ENCODE data around the gene GMCL2. TPM values are rescaled to one million over a fixed set of nuclear protein-coding genes. Genes with fewer than 3 reads are reported as not detected.

The GMCL2 gene
- total and polyA plus RNA-seq, 9 donors = not detected

DNA sequence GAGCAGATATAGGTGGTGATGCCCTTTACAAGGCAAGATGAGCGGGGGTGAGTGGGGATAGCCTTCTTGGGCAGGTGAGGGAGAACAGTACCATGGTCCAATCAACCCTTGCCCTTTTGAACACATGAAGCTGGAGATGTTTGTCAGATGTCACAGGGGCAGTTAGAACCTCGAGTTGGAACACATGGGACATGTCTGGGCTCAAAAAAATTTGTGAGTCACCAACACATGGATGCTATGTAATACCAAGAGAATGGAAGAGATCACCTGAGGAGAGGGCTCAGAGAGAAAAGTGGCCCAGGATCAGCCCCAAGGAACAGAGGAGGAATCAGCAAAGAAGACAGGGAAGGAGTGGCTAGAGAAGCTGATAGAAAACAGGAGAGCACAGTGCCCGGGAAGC, 40.8 kb upstream of the GMCL2 start:
- no peaks in the 10 kb centered on the region for H3K27me3 ChIP-seq
- intact Hi-C loops (cut with DNase I) = loop anchor here in 1 of 4 donors (10.0 kb wide), 1 partner anchor 83 kb away; no protein-coding TSS in a partner anchor
- H3K27ac ChIP-seq = no peak overlapping the region
- no peaks in the 10 kb centered on the region for H3K9me3 ChIP-seq
- TF ChIP-seq, protein P1, sequence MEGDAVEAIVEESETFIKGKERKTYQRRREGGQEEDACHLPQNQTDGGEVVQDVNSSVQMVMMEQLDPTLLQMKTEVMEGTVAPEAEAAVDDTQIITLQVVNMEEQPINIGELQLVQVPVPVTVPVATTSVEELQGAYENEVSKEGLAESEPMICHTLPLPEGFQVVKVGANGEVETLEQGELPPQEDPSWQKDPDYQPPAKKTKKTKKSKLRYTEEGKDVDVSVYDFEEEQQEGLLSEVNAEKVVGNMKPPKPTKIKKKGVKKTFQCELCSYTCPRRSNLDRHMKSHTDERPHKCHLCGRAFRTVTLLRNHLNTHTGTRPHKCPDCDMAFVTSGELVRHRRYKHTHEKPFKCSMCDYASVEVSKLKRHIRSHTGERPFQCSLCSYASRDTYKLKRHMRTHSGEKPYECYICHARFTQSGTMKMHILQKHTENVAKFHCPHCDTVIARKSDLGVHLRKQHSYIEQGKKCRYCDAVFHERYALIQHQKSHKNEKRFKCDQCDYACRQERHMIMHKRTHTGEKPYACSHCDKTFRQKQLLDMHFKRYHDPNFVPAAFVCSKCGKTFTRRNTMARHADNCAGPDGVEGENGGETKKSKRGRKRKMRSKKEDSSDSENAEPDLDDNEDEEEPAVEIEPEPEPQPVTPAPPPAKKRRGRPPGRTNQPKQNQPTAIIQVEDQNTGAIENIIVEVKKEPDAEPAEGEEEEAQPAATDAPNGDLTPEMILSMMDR (IDR thresholded peaks at IDR 0.05) = no peak
- TF ChIP-seq POLR2A (IDR thresholded peaks at IDR 0.05) (no peak), EP300 (IDR thresholded peaks at IDR 0.05) (no peak)
- H3K36me3 ChIP-seq = no peaks in the 10 kb centered on the region
- H3K4me1 ChIP-seq (ENCODE audit: insufficient read depth) = peaks cover 10% of the 10 kb centered on the region
- no peak for DNase-seq
- WGBS, 3 donors = 91 to 96% (median 91%) methylated on average over 3 of the region's 3 CpGs
- H3K4me3 ChIP-seq = no peak overlapping the region

DNA sequence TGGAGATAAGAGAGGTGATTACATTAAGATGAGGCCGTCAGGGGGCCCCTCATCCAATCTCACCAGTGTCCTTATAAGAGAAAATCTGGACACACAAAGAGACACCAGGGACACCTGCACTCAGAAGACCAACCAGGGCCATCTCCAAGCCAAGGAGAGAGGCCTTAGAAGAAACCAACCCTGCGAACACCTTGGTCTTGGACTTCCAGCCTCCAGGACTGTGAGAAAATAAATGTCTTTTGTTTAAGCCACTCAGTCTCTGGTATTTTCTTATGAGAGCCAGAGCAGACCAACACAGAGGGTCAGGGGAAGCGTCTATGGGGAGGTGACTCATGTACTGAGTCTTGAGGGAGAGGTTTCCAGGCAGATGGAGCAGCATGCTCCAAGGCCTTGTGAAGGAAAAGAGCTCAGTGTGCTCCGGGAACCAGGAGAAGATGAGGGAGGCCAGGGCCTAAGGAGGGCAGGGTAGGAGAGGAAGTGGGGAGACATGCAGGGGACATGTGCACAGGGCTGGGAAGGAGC, 40.0 kb upstream of the GMCL2 start:
- H3K36me3 ChIP-seq = no peaks in the 10 kb centered on the region
- WGBS, 3 donors = 73 to 96% (median 79%) methylated on average over 4 of the region's 4 CpGs

GRCh38 chr5:178225174-178225573, 38.0 kb upstream of the GMCL2 start:
- no peak for DNase-seq
- 70 to 91% (median 74%) methylated on average over 6 of the region's 6 CpGs for WGBS, 3 donors
- Histone ChIP-seq H3K27me3 (no peaks in the 10 kb centered on the region), H3K27ac (no peak overlapping the region), H3K4me3 (no peak overlapping the region), H3K4me1 (ENCODE audit: insufficient read depth) (no peaks in the 10 kb centered on the region), H3K9me3 (no peaks in the 10 kb centered on the region), H3K36me3 (no peaks in the 10 kb centered on the region)
- intact Hi-C loops (cut with DNase I) = loop anchor here in 1 of 4 donors (10.0 kb wide), 1 partner anchor 80 kb away; no protein-coding TSS in a partner anchor
- TF ChIP-seq, protein P1 (IDR thresholded peaks at IDR 0.05) = no peak
- TF ChIP-seq EP300 (IDR thresholded peaks at IDR 0.05) (no peak), POLR2A (IDR thresholded peaks at IDR 0.05) (no peak)

More for the DNA sequence above, 40.0 kb upstream of the GMCL2 start:
- H3K9me3 ChIP-seq = no peaks in the 10 kb centered on the region
- intact Hi-C loops (cut with DNase I) = loop anchor here in 1 of 4 donors (10.0 kb wide), 1 partner anchor 82 kb away; no protein-coding TSS in a partner anchor
- no peak overlapping the region for H3K27ac ChIP-seq
- no peak overlapping the region for H3K4me3 ChIP-seq
- no peaks in the 10 kb centered on the region for H3K27me3 ChIP-seq
- H3K4me1 ChIP-seq (ENCODE audit: insufficient read depth) = peaks cover 10% of the 10 kb centered on the region
- DNase-seq = no peak
- TF ChIP-seq POLR2A (IDR thresholded peaks at IDR 0.05) = no peak
- no peak for TF ChIP-seq EP300 (IDR thresholded peaks at IDR 0.05)
- TF ChIP-seq, protein P1 (IDR thresholded peaks at IDR 0.05) = no peak

- Histone ChIP-seq H3K9me3 (no peaks in the 10 kb centered on the region), H3K4me1 (ENCODE audit: insufficient read depth) (no peaks in the 10 kb centered on the region), H3K4me3 (no peak overlapping the region), H3K36me3 (no peaks in the 10 kb centered on the region), H3K27ac (no peak overlapping the region), H3K27me3 (no peaks in the 10 kb centered on the region)
- DNase-seq = no peak
- intact Hi-C loops (cut with DNase I) = loop anchor here in 1 of 4 donors (10.0 kb wide), 1 partner anchor 80 kb away; no protein-coding TSS in a partner anchor
- TF ChIP-seq, protein P1 (IDR thresholded peaks at IDR 0.05) = no peak
- TF ChIP-seq POLR2A (IDR thresholded peaks at IDR 0.05) (no peak), EP300 (IDR thresholded peaks at IDR 0.05) (no peak)
- 88 to 91% (median 88%) methylated on average over 17 of the region's 17 CpGs for WGBS, 3 donors
Observed at GRCh38 chr5:178224403-178224802, 37.2 kb upstream of the GMCL2 start.

Data from ovary (tissue), 9 donors.